IPS DF 4.7 (cell line): ENCODE data around the gene STRN3.
"Not testable (repeated sequence)": the region's sequence is repeated elsewhere in the genome, so short reads cannot be mapped to it uniquely, and the experiment has no call there.

ENCODE experiments used
- DNase-seq: peaks from one replicate; pipeline ENCODE4 v3.0.0-alpha.2; 2013; ENCODE audit warnings: low spot score; ENCODE audit errors: extremely low read depth

Gene STRN3

DNA sequence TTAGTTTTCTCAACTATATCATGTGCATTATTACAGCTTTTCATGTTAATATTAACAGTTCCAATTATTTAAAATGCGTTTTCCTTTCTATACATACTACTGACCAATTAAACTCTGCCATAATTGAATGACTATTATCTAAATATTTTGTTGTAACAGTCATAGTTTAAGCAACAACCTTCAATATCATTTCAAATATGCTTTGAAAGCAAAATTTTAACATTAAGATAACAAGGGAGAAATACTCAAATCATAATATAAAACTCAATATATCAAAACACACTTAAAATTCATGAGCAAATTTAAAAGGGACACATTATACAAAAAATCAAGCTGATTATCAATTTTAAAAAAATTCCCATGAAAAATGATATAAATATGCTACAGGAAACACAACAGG lies 111.4 kb downstream of the STRN3 start:
- DNase-seq, result no peak

- DNase-seq, result no peak
Measured at GRCh38 chr14:30908826-30909225, 117.4 kb downstream of the STRN3 start.

DNA sequence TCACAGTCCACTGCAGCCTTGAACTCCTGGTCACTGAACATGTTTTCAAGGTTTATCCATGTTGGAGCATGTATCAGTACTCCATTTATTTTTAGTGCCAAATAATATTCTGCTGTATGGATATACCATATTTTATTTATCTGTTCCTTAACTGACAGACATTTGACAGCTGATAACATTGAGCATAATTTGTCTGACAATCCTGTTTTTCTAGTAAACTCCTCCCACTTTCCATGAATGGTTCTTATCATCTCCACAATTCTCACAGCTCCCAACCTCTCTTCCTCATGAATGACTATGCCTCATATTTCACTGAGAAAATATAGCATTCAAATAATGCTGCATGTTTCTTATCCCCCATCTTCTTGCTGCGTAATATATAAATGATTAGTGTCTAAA lies 118.5 kb downstream of the STRN3 start:
- DNase-seq, result no peak

- DNase-seq, result no peak
Measured at GRCh38 chr14:30906752-30907658, 119.2 kb downstream of the STRN3 start.

- no peak for DNase-seq
Measured at GRCh38 chr14:30903285-30904124, 122.7 kb downstream of the STRN3 start.

GRCh38 chr14:30897121-30897520 lies 129.1 kb downstream of the STRN3 start:
- not testable (repeated sequence) for DNase-seq

GRCh38 chr14:30896435-30896834 lies 129.7 kb downstream of the STRN3 start:
- DNase-seq, result no peak

GRCh38 chr14:30894923-30895515 lies 131.2 kb downstream of the STRN3 start:
- DNase-seq, result no peak

- no peak for DNase-seq
Measured at GRCh38 chr14:30893819-30894218, 132.4 kb downstream of the STRN3 start.

GRCh38 chr14:30889244-30889594 lies 137.0 kb downstream of the STRN3 start:
- no peak for DNase-seq

GRCh38 chr14:30888480-30889243 lies 137.5 kb downstream of the STRN3 start:
- DNase-seq, result no peak

- no peak for DNase-seq
Measured at GRCh38 chr14:30885840-30886740, 140.1 kb downstream of the STRN3 start.

DNA sequence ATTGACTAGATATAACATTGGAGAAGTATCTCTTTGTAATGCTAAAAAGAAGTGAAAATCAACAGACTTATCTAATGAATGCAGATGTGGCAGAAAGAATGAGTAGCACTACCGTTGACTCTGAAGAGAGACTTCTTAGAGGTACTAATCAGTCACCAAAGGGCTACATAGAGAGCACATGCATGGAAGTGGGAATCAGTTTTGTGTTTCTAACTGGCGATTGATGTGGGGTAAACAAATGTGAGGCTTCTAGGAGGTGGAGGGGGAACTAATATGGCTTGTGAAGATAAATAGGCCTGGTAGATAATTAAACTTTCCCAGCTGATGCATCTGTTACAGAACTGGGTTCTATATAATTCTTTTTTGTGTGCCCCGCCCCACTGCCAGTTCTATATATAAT lies 141.3 kb downstream of the STRN3 start:
- no peak for DNase-seq

DNA sequence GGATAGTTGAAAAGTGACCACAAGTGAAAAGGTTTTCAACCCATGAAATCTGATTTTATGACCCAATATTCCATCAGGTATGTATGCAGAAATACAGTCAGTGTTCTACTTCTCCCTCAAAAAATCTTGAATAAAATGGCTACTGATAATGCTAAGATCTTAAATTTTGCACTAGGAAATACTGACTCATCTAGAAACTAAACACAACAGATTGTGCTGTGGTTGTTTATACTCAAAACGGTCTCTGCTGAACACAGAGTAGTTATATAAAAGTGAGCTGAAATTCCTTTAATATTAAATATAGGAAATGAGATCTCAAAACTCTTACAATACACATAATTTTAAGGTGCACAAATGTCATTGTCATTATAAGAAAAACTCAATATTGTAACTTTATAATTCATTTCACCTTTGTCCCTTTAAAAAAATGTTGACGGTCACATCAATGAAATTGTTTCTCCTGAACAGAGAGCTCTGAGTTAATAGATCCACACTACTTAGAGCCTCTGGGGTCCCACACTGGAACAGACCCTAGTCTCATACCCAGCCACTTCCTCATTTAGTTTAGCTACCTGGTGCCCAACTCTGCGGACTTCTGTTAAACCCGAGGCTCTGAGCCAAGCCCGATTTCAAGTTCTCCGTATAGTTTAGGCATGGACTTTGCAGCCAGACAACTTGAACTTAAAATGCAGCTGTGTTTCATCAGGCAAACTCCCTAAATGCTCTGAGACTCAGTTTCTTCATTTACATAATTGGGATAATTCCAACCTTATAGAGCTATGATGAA lies 142.5 kb downstream of the STRN3 start:
- DNase-seq, result no peak

- DNase-seq, result no peak
Measured at GRCh38 chr14:30882431-30882830, 143.7 kb downstream of the STRN3 start.

- no peak for DNase-seq
Measured at GRCh38 chr14:30876692-30877091, 149.5 kb downstream of the STRN3 start.

- no peak for DNase-seq
Measured at GRCh38 chr14:30875788-30876053, 150.5 kb downstream of the STRN3 start.

GRCh38 chr14:30874999-30875787 lies 151.0 kb downstream of the STRN3 start:
- no peak for DNase-seq
